GM21737 (cell line): Measurements from ENCODE around the gene LIPT2.
"Not testable (repeated sequence)": the region's sequence is repeated elsewhere in the genome, so short reads cannot be mapped to it uniquely, and the experiment has no call there.

Experiments used
- ATAC-seq: cut with Tn5 transposase; IDR thresholded peaks from one replicate; pipeline ENCODE4 v1.9.1; 2021; ENCODE audit warnings: mild to moderate bottlenecking, moderate library complexity; ENCODE audit not compliant: unreplicated experiment

The LIPT2 gene

DNA sequence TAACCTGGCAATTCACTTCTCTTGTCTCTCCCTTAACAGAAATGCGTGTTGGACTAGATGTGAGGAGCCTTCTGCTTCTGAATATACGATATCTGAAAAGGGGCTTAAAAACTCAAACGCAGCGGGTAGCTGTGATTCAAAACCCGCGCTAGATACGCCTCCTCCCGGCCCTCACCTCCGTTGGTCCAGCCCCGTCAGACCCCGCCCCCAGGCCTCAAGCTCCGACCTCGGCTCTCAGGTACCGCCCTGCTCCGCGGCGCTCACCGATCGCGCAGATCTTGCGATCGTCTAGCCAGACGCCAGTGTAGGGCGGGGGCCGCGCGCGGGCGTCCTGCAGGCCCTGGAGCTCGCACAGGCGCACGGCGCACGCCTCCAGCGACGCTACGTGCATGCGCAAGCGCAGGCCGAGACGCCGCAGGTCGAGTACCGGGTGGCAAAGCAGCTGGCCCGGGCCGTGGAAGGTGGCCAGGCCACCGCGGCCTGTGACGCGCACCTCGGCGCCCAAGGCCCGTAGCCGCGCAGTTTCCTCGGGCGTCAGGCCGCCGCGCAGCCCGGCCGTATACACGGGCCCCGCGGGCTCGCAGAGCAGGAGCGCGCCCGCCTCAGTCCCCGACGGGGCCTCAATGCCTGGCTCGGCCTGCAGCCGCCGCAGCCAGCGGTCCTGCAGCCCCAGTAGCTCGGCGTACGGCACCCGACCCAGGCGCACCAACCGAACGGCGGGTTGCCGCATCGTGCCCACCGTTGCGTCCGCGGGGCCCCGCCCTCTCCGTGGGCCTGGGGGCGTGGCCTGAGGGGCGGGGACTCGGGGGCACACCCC lies at the start of gene LIPT2:
LIPT2 (minus strand) TSS at position 751 of the 817 bp plus-strand sequence; CDS start at position 730, 21 bp downstream.
- ATAC-seq, result peak; percentile 97

DNA sequence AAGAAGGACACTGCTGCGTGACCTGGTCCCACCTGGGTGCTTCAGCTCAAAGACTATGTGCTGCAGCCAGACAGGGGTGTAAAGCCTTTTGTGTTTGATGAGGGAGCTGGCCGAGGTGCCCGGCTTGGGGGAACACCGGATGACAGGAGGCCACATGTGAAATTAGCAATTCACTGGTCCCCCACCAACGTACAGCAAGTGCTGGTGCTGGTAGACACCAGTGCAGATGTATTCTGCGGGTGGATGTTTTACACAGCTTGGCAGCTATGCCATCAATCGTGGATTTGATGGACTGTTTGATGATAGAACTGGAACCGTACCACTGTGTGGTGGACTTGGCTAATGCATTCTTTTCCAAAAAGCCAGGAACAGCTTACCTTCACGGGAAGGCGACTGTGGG lies 47.9 kb upstream of the LIPT2 start:
- ATAC-seq, result no peak

DNA sequence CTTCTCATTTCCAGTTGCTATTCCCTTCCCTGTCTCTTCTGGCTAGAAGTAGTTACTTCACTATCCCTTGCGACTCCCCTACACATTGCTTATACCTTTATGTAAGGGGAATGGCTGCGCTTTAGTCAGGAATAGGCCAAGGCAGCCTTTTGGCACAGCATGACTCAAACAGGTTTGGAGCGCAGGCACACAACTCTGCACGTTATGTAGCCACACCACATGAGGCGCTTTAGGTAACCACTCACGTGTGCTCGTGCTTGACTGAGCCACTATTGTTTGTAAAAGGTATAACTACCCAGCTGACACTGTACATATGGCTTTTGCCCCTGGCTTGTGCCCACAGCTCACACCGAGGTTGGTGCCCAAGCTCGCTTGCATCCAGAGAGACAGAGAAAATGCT lies 46.7 kb upstream of the LIPT2 start:
- no peak for ATAC-seq

DNA sequence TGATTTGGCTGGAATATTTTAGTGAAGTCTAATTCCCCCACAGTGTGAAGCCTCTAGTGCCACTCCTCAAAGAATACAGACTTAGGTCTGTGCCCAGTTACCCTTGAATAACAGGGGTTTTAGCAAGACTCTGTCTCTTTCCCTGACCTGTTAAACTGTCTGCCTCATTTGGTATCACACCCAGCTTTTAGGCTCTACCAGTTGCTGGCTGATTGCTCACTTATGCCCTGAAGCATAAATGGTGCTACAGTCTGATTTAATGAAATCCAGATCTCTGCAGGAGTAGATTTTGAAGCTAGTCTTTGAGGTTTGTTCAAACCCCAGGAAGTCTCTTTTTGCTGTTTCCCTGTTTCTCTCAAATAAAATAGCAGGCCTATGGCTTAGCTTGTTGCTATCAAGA lies 45.2 kb upstream of the LIPT2 start:
- ATAC-seq, result no peak

DNA sequence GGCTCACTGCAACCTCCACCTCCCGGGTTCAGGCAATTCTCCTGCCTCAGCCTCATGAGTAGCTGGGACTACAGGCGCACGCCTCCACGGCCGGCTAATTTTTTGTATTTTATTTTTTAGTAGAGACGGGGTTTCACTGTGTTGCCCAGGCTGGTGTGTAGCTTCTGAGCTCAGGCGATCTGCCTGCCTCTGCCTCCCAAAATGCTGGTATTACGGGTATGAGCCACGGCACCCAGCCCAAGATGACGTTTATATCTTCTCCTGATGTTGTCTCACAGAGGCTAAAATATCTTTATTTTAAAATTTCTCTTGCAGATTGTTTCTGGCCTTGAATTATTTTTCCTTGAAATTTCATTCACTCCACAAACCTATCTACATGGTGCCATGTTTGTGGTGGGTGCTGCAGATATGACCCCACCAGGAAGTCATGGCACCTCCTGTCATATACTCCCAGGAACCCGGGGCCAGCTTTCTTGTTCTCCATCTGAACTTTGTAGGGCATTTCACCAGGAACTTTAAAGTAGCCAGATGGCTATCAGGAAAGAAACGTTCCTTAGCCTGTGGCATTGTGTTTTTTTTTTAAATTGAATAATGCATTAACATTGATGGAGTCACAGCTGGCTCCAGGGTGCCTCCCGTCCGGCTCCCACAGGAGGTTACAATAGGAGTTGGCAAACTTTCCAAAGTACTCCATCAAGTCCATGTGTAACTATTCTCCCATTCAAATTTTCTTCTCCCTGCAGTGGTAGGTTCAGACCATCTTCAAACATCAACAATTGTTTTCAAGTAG lies 42.0 kb upstream of the LIPT2 start:
- no peak for ATAC-seq

DNA sequence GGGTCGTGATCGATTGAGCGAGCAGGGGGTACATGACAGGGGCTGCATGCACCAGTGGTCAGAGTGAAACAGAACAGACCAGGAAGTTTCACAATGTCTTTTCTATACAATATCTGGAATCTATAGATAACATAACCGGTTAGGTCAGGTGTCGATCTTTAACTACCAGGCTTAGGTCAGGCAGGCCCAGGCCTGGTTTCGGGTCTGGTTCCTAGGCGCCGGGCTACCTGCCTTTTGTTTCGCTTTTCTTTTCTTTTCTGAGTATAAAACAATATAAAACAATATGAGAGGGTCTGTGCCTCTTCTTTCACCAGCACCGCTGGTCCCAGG lies 41.4 kb upstream of the LIPT2 start:
- ATAC-seq, result not testable (repeated sequence)

DNA sequence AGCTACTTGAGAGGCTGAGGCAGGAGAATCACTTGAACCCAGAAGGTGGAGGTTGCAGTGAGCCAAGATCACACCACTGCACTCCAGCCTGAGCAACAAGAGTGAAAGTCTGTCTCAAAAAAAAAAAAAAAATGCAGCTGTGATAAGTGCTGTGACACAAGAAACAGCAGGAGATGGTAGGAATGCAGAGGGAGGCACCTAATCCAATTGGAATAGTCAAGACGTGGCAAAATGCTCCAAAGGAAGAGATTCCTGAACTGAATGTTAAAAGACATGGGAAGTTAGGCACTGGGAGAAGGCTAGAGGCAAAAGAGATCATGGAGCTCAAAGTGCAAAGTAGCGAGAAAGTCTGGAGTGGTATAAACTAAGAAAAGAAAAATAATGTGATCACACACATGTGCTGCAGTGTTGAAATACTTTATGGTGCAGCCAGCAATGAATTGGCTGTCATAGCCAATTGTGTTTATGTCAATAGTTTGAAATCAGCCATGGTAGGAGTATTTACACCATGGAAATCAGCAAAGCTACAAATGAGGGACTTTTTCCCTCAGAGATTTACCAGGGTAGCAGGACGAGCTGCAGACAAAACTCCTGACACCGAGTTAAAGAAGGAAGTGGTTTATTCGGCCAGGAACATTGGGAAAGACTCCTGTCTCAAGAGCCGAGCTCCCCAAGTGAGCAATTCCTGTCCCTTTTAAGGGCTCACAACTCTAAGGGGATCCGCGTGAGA lies 40.9 kb upstream of the LIPT2 start:
- ATAC-seq, result no peak

DNA sequence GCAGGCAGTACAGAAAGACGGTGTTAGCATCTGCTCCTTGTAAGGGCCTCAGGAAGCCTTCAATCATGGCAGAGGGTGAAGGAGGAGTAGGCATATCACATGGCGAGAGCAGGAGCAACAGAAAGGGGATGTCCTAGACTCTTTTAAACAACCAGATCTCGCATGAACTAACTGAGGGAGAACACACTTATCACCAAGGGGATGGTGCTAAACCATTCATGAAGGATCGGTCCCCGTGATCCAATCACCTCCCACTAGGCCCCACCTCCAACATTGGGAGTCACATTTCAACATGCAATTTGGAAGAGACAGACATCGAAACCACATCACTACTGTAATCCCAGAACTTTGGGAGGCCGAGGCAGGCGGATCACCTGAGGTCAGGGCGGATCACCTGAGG lies 39.9 kb upstream of the LIPT2 start:
- no peak for ATAC-seq

DNA sequence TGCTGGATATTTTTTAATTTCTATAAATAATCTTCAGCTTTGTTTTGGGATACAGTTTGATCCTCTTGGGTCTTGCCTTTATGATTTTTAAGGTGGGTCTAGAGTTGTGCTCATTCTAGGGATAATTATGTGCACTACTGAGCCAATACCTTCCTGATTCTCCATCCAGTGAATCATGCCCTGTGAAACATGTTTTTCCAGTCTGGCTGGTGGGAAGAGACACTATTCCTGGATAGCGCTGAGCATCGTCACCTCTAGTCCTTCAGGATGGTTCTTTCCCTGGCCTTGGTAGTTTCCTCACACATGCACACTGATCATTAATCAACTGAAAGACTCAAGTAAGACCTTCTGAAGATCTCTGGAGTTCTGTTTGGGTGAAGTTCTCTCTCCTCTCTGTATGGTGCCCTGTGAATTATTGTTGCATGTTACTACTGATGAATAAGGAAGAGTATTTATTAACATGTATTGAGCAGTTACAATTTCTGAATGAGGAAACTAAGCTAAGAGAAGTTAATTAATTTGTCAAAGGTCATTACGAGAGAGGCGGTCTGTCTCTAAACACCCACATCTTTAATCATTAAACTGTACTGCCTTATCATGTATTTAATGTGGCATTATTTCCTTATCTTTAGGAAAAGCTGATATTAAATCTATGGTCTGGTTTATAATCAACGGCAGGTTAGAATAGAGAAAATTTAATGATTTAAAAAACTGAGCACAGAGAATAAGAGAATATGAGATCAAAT lies 39.1 kb upstream of the LIPT2 start:
- no peak for ATAC-seq

DNA sequence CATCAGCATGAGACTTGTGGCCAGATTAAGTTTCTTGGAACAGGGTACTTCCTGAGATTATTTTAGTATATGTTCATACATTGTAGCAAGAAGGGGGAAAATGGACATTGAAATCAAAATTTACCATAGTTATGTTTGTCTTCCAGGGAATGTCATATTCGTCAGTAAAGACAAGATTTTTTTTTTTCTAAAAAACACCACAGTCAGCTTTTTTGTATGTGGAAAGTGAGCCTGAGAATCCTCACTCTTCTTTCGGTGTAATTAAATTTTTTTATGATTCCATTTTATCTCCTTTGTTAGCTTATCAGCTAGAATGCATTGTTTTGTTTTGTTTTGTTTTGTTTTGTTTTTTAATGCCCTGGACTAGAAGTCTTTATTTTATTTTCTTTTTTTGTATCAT lies 31.5 kb upstream of the LIPT2 start:
- no peak for ATAC-seq

DNA sequence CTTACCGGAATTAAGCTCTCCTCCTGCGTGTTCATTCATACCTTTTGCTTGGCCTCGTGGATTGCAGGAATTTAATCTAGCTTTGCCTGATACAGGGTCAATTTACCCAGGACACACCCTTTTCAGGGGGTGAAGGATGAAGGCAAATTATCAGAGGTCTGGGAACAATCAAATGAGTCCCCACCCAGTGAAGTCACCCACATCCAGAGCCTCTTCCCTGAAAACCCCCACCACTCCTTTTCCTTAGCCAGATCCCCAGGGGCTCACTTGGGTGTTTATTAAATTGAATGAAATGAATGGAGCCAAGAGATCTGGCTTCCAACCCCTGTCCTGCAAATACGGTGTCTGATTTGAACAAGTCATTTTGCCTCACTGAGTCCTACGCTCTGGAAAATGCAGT lies 31.0 kb upstream of the LIPT2 start:
- no peak for ATAC-seq

DNA sequence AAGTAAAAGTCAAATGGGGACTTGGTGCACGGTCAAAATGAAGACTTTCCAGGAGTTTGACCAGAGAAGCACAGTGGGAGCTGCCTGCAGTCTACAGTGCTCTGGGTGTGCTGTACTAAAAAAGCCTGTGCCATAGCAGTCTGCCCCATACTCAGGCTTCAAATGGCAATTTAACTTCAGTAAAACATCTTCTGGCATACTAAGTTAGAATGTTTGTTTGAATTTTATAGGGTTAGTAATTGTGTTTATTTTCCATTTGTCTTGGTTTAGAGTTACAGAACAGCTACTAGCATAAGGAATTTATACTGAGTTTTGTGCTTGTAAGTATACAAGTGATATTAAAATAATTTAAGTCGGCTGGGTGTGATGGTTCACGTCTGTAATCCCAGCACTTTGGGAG lies 29.3 kb upstream of the LIPT2 start:
- no peak for ATAC-seq

DNA sequence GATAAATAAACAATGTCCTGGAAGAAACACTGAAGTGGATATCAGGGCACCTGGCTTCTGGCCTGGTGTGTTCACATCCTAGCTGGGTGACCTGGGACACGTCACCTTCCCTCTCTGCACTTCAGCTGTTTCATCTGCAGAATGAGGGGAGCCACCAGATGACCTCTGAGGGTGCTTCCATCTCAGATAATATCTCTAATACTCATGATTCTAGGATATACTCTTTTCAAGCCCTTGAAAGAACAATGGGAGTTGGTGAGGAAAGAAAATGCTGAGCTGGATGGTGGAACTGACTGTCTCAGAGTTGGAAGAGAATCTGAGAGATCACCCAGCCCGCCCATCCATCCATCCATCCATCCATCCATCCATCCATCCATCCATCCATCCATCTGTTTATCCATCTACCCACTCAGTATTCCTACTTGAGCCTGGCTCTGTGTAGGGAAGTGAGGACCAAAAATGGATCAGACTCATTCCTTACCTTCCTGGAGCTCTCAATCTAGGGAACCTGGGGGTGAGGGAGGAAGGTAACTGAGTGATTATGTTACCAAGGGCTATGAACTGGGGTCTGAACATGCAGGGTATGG lies 28.2 kb upstream of the LIPT2 start:
- ATAC-seq, result no peak

DNA sequence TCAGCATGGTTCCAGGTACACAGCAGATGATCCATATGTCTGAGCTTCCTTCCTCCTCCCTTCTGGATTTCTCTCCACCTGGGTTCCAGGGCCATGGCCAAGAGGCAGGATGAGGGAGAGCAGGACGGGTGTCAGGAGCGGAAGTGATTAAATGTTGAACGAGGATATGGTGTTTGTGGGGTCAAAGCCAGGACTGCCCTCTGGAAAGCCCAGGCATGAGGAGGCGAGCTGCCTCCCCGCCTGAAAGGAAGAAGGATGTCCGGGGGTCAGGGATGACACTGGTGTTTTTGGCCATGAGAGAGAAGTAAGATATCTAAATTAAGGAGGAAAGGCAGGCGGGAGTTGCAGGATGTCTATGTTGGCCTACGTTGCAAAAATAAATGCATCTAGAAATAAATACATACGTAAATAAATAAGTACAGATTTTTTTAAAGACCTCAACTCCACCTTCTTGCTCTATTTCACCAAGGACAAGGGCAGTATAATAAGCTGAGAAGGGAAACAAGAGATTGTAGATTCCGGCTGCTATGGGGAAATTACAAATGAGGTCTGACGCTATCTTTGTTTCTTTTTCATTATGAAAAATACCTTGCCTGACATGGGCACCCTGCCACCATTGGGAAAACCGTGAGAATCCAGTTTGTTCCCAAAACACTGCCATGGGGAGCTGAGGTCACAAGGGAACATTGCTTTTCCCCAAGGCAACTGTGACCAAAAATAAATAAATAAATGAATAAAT lies 27.6 kb upstream of the LIPT2 start:
- ATAC-seq, result no peak

DNA sequence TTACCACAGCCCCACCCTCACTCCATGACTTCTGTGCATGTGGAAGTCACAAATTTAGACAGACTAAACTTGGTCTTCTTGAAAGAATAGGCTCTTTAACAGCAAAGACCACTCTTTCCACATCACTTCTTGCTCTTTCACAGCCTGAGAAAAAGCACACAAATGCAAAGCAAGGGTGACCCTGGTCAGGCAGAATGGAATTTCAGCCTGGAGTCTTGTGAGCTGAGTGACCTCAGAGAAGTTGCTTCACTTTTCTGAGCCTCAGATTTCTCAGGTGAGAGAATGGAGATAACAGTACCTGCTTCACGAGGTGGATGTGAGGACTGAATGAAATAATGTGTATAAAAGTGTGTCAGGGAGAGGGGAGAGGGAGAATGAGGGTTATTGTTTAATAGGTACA lies 26.8 kb upstream of the LIPT2 start:
- no peak for ATAC-seq

DNA sequence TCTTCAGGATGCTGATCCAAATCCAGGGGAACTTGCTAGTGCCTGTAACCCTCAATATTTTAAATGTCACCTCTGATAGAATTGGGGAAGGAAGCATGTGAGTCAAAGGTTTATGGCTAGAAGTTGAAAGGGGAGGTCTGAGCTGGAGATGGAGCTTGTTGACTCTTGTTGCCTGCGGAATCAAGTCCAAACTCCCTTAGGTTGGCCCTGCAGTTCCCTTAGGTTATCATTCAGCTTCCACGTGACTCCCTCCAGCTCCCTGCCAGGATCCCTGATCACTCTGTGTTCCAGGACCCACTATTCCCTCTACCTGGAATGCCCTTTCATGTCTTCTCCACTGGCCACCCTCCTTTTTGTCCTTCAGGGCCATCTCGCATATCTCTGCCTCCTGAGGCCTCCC lies 26.2 kb upstream of the LIPT2 start:
- no peak for ATAC-seq

DNA sequence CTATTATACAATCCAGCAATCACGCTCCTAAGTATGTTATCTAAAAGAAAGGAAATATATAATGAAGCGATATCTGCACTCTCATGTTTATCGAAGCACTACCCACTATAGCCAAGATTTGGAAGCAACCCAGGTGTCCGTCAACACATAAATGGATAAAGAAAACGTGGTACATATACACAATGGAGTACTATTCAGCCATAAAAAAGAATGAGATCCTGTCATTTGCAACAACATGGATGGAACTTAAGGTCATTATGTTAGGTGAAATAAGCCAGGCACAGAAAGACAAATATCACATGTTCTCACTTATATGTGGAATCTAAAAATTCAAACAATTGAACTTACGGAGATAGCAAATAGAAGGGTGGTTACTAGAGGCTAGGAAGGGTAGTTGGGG lies 24.1 kb upstream of the LIPT2 start:
- not testable (repeated sequence) for ATAC-seq

DNA sequence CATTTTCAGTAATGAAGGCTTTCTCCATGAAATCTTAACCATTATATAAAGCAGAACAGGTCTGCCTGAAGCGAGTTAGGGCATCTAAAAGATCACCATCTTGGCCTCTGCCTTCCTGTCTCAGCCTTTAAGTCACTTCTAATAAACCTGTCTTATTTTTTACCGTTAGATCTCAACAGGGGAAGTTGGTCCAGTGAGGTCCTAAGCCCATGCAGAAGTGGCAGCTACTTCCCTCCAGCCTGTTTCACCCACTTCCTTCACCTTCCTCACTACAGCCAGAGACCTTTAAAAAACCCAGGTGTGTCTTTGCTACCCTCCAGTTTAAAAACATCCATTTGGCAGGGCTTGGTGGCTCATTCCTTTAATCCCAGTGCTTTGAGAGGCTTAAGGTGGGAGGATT lies 14.1 kb upstream of the LIPT2 start:
- no peak for ATAC-seq

DNA sequence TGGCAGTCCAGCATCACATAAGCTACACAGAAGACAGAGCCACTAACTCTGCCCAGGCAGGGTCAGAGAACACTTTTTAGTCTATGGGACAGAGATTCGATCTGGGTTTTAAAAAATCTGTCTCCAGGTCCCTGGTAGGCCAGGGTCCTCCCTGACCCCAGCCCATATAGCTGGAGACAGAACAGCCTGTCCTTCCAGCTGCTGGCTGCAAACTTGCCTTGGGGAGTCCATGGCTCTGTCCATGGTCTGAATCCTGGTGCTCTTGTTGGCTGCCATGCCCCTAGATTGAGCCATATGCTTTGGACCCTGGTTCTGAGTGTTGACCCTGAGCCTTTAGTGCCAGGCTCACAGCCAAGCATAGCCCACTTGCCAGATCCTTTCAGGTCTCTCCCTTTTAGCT lies 13.3 kb upstream of the LIPT2 start:
- ATAC-seq, result no peak

DNA sequence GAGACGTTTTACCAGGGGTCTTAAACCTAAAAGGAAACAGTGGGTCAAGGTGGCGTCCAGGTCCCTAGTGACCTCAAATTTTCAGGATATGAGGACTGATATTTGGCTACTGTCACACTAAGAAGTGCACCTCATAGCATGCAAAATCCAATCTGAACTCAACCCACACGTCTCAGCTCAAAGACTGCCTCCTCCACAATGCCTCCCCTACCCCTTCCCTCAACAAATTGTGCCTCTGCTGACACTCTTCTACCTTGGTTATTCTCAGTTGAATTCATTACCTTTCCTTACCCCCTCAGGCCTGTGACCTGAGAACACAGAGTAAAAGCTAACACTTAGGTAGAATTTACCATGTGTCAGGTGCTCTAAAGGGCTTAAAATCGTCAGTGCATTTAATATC lies 12.4 kb upstream of the LIPT2 start:
- ATAC-seq, result no peak
